ENCODE data around the gene GALNT12. TPM values are rescaled to one million over a fixed set of nuclear protein-coding genes. Genes with fewer than 3 reads are reported as not detected.

GALNT12 gene
- total RNA-seq, 1 experiment from 2014 or later: 34.7 TPM

- in situ Hi-C loops (cut with HindIII; ENCODE audit: low pct_unique_long_range_greater_than_20kb, low sequenced_read_pairs): no loop called here
- no peak for DNase-seq (ENCODE audit: low read depth, low spot score)
Measured at GRCh38 chr9:98880311-98881015, 73.0 kb downstream of the GALNT12 start.

- in situ Hi-C loops (cut with HindIII; ENCODE audit: low pct_unique_long_range_greater_than_20kb, low sequenced_read_pairs): no loop called here
Measured at GRCh38 chr9:98881356-98881755, 73.9 kb downstream of the GALNT12 start.

GRCh38 chr9:98881836-98882568, 74.5 kb downstream of the GALNT12 start:
- in situ Hi-C loops (cut with HindIII; ENCODE audit: low pct_unique_long_range_greater_than_20kb, low sequenced_read_pairs): no loop called here
- no peak for DNase-seq (ENCODE audit: low read depth, low spot score)

More at GRCh38 chr9:98881356-98881755, 73.9 kb downstream of the GALNT12 start:
- DNase-seq (ENCODE audit: low read depth, low spot score): no peak

- in situ Hi-C loops (cut with HindIII; ENCODE audit: low pct_unique_long_range_greater_than_20kb, low sequenced_read_pairs): no loop called here
- no peak for DNase-seq (ENCODE audit: low read depth, low spot score)
Measured at GRCh38 chr9:98882569-98882923, 75.1 kb downstream of the GALNT12 start.

GRCh38 chr9:98883276-98883675, 75.8 kb downstream of the GALNT12 start:
- DNase-seq (ENCODE audit: low read depth, low spot score): peak; percentile 20
- in situ Hi-C loops (cut with HindIII; ENCODE audit: low pct_unique_long_range_greater_than_20kb, low sequenced_read_pairs): no loop called here

GRCh38 chr9:98884849-98885248, 77.4 kb downstream of the GALNT12 start:
- in situ Hi-C loops (cut with HindIII; ENCODE audit: low pct_unique_long_range_greater_than_20kb, low sequenced_read_pairs): no loop called here
- DNase-seq (ENCODE audit: low read depth, low spot score): no peak

- DNase-seq (ENCODE audit: low read depth, low spot score): no peak
- in situ Hi-C loops (cut with HindIII; ENCODE audit: low pct_unique_long_range_greater_than_20kb, low sequenced_read_pairs): no loop called here
Measured at GRCh38 chr9:98885575-98886295, 78.3 kb downstream of the GALNT12 start.

GRCh38 chr9:98886691-98887229, 79.3 kb downstream of the GALNT12 start:
- peak; percentile 53 for DNase-seq (ENCODE audit: low read depth, low spot score)
- in situ Hi-C loops (cut with HindIII; ENCODE audit: low pct_unique_long_range_greater_than_20kb, low sequenced_read_pairs): no loop called here

- DNase-seq (ENCODE audit: low read depth, low spot score): peak; percentile 23
- in situ Hi-C loops (cut with HindIII; ENCODE audit: low pct_unique_long_range_greater_than_20kb, low sequenced_read_pairs): no loop called here
Measured at GRCh38 chr9:98887918-98888510, 80.5 kb downstream of the GALNT12 start.

GRCh38 chr9:98888801-98889421, 81.4 kb downstream of the GALNT12 start:
- in situ Hi-C loops (cut with HindIII; ENCODE audit: low pct_unique_long_range_greater_than_20kb, low sequenced_read_pairs): no loop called here
- DNase-seq (ENCODE audit: low read depth, low spot score): no peak

GRCh38 chr9:98890256-98890655, 82.8 kb downstream of the GALNT12 start:
- in situ Hi-C loops (cut with HindIII; ENCODE audit: low pct_unique_long_range_greater_than_20kb, low sequenced_read_pairs): no loop called here
- DNase-seq (ENCODE audit: low read depth, low spot score): no peak

- in situ Hi-C loops (cut with HindIII; ENCODE audit: low pct_unique_long_range_greater_than_20kb, low sequenced_read_pairs): no loop called here
- no peak for DNase-seq (ENCODE audit: low read depth, low spot score)
Measured at GRCh38 chr9:98892288-98892687, 84.8 kb downstream of the GALNT12 start.

GRCh38 chr9:98892690-98893089, 85.2 kb downstream of the GALNT12 start:
- DNase-seq (ENCODE audit: low read depth, low spot score): no peak
- in situ Hi-C loops (cut with HindIII; ENCODE audit: low pct_unique_long_range_greater_than_20kb, low sequenced_read_pairs): no loop called here

GRCh38 chr9:98894171-98894570, 86.7 kb downstream of the GALNT12 start:
- peak; percentile 14 for DNase-seq (ENCODE audit: low read depth, low spot score)
- in situ Hi-C loops (cut with HindIII; ENCODE audit: low pct_unique_long_range_greater_than_20kb, low sequenced_read_pairs): no loop called here

GRCh38 chr9:98894761-98895160, 87.3 kb downstream of the GALNT12 start:
- no peak for DNase-seq (ENCODE audit: low read depth, low spot score)
- in situ Hi-C loops (cut with HindIII; ENCODE audit: low pct_unique_long_range_greater_than_20kb, low sequenced_read_pairs): no loop called here

- in situ Hi-C loops (cut with HindIII; ENCODE audit: low pct_unique_long_range_greater_than_20kb, low sequenced_read_pairs): no loop called here
- no peak for DNase-seq (ENCODE audit: low read depth, low spot score)
Measured at GRCh38 chr9:98896632-98897031, 89.2 kb downstream of the GALNT12 start.

GRCh38 chr9:98897745-98898144, 90.3 kb downstream of the GALNT12 start:
- in situ Hi-C loops (cut with HindIII; ENCODE audit: low pct_unique_long_range_greater_than_20kb, low sequenced_read_pairs): no loop called here
- no peak for DNase-seq (ENCODE audit: low read depth, low spot score)

All from SK-MEL-5 (cell line).